HG03045 (cell line): ENCODE data around the gene TMEM254.
"Not testable (repeated sequence)": the region's sequence is repeated elsewhere in the genome, so short reads cannot be mapped to it uniquely, and the experiment has no call there.

Source experiments
- ATAC-seq: cut with Tn5 transposase; IDR thresholded peaks from one replicate; pipeline ENCODE4 v1.9.1; 2021; ENCODE audit warnings: mild to moderate bottlenecking, moderate library complexity; ENCODE audit not compliant: unreplicated experiment

TMEM254 gene

GRCh38 chr10:80132299-80133139, 54.1 kb downstream of the TMEM254 start, which contains the start of gene PLAC9:
Gene PLAC9 (plus strand): TSS chr10:80132730. CDS start chr10:80132763, 33 bp downstream.
- no peak for ATAC-seq

- ATAC-seq: no peak
Measured at GRCh38 chr10:80133206-80133605, 54.7 kb downstream of the TMEM254 start.

GRCh38 chr10:80133687-80134086, 55.2 kb downstream of the TMEM254 start:
- not testable (repeated sequence) for ATAC-seq

GRCh38 chr10:80136134-80136571, 57.7 kb downstream of the TMEM254 start:
- ATAC-seq: no peak

- ATAC-seq: no peak
Measured at GRCh38 chr10:80137031-80137862, 58.8 kb downstream of the TMEM254 start.

GRCh38 chr10:80137920-80138319, 59.5 kb downstream of the TMEM254 start:
- no peak for ATAC-seq

GRCh38 chr10:80139265-80139664, 60.8 kb downstream of the TMEM254 start:
- ATAC-seq: no peak

- ATAC-seq: no peak
Measured at GRCh38 chr10:80140251-80140650, 61.8 kb downstream of the TMEM254 start.

GRCh38 chr10:80141696-80142460, 63.4 kb downstream of the TMEM254 start:
- no peak for ATAC-seq
